Gastroesophageal sphincter (tissue), 3 donors: Measurements from ENCODE around the gene ADRA2A.

ENCODE experiments used
- EP300 ChIP-seq: sonication (generic); formaldehyde crosslinking; IDR thresholded peaks from one replicate; pipeline ENCODE4 v1.6.1; 2017; ENCODE audit warnings: antibody characterized with exemption, mild to moderate bottlenecking
- POLR2A ChIP-seq, 2 donors: fragments of 450-650 bp; IDR thresholded peaks; one replicate each; pipeline ENCODE4 v1.6.1; 2017; ENCODE audit warnings: antibody characterized with exemption in 2 of 2, mild to moderate bottlenecking in 2 of 2, moderate library complexity in 1 of 2
- POLR2AphosphoS5 ChIP-seq: sonication (generic); formaldehyde crosslinking; IDR thresholded peaks from one replicate; pipeline ENCODE4 v1.6.1; 2017; ENCODE audit warnings: antibody characterized with exemption
- TF ChIP-seq, protein P1 (sequence below), 4 experiments: fragments of 200-600 bp in 2 of 4; fragments of 450-650 bp in 2 of 4; sonication (generic) in 1 of 4; IDR thresholded peaks; one replicate each; pipeline ENCODE4 v1.5.1; 2017 to 2019; ENCODE audit warnings: antibody characterized with exemption in 4 of 4, mild to moderate bottlenecking in 2 of 4, moderate library complexity in 2 of 4

DNA sequence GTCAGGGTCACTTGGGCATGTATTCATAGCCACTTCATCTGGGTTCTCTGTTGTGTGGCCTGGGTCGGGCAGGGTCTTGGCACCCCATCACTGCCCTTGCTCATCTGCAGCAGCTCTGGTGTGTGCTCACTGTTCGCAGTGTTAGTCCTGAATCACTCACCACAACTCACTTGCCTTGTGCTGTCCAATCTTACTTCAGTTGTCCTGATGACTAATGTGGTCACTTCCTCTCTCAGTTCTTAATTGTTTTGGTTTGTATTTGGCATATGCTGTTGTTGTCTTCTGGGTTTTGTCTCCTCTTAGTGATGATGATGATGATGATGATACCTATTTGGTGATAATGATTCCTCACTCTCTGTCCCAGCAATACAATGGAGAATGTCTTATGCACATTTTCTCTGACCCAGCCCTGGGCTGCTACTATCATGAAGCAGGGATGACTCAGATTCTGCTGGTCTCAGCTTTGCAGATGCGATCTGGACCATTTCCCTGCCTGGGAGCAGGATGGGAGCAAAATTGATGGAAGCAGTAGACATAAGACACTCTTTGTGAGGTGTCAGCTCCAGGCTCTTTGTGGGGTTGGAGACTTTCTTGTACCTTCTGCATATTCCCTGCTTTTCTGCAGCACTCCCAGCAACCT is 17.0 kb downstream of the ADRA2A start:
- no peak for TF ChIP-seq POLR2AphosphoS5
- TF ChIP-seq POLR2A (IDR thresholded peaks at IDR 0.05) = no peak
- TF ChIP-seq, protein P1, sequence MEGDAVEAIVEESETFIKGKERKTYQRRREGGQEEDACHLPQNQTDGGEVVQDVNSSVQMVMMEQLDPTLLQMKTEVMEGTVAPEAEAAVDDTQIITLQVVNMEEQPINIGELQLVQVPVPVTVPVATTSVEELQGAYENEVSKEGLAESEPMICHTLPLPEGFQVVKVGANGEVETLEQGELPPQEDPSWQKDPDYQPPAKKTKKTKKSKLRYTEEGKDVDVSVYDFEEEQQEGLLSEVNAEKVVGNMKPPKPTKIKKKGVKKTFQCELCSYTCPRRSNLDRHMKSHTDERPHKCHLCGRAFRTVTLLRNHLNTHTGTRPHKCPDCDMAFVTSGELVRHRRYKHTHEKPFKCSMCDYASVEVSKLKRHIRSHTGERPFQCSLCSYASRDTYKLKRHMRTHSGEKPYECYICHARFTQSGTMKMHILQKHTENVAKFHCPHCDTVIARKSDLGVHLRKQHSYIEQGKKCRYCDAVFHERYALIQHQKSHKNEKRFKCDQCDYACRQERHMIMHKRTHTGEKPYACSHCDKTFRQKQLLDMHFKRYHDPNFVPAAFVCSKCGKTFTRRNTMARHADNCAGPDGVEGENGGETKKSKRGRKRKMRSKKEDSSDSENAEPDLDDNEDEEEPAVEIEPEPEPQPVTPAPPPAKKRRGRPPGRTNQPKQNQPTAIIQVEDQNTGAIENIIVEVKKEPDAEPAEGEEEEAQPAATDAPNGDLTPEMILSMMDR (IDR thresholded peaks at IDR 0.05) = no peak
- no peak for TF ChIP-seq EP300
